Mucosa of rectum (tissue), 2 donors: ENCODE measurements around the gene ARV1.

Source experiments
- H3K27ac ChIP-seq, 2 donors: one replicate each; pipeline ENCODE4 v1.7.0; 2013; ENCODE audit warnings: inconsistent platforms in 2 of 2, low read depth in 2 of 2, low read length in 2 of 2
- H3K27me3 ChIP-seq, 2 donors: one replicate each; pipeline ENCODE4 v1.7.0; 2013; ENCODE audit warnings: low read length in 2 of 2; ENCODE audit not compliant: control insufficient read depth in 2 of 2, insufficient read depth in 2 of 2
- H3K36me3 ChIP-seq, 2 donors: one replicate each; pipeline ENCODE4 v1.7.0; 2013; ENCODE audit warnings: low read length in 2 of 2; ENCODE audit not compliant: control insufficient read depth in 2 of 2, insufficient read depth in 2 of 2
- H3K4me1 ChIP-seq, 2 donors: one replicate each; pipeline ENCODE4 v1.7.0; 2013; ENCODE audit warnings: low read length in 2 of 2, mild to moderate bottlenecking in 1 of 2; ENCODE audit not compliant: control insufficient read depth in 2 of 2, insufficient read depth in 2 of 2
- H3K4me3 ChIP-seq, 2 donors: one replicate each; pipeline ENCODE4 v1.7.0; 2013; ENCODE audit warnings: low read length in 2 of 2
- H3K9ac ChIP-seq, 2 donors: one replicate each; pipeline ENCODE4 v1.7.0; 2013; ENCODE audit warnings: low read length in 2 of 2, low read depth in 1 of 2, mild to moderate bottlenecking in 1 of 2
- H3K9me3 ChIP-seq, 2 donors: one replicate each; pipeline ENCODE4 v1.7.0; 2013; ENCODE audit warnings: low read length in 2 of 2; ENCODE audit not compliant: control insufficient read depth in 2 of 2
- donor health status: healthy.
- donor health status: Normal muscosa, but diverticular disease.

Gene ARV1

DNA sequence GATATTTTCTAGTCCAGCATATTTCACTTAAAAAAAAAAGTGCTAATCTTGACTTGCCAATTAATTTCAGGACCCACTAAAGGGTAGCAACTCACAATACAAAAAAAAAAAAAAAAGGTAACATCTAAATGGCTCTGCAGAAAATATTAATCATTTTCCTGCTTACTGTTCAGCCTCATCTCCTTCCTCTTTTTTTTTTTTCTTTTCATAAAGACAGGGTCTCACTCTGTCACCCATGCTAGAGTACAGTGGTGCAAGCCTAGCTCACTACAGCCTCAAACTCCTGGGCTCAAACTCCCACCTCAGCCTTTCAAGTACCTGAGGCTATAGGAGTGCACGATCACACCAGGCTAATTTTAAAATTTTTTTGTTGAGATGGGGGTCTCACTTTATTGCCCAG lies 30.6 kb upstream of the ARV1 start:
- H3K27ac ChIP-seq = no peak overlapping the region
- H3K36me3 ChIP-seq = peaks cover 12 to 15% of the 10 kb centered on the region in 2 donors
- no peaks in the 10 kb centered on the region for H3K27me3 ChIP-seq
- H3K9ac ChIP-seq = no peak overlapping the region
- no peaks in the 10 kb centered on the region for H3K4me1 ChIP-seq
- no peaks in the 10 kb centered on the region for H3K9me3 ChIP-seq
- H3K4me3 ChIP-seq = no peak overlapping the region

DNA sequence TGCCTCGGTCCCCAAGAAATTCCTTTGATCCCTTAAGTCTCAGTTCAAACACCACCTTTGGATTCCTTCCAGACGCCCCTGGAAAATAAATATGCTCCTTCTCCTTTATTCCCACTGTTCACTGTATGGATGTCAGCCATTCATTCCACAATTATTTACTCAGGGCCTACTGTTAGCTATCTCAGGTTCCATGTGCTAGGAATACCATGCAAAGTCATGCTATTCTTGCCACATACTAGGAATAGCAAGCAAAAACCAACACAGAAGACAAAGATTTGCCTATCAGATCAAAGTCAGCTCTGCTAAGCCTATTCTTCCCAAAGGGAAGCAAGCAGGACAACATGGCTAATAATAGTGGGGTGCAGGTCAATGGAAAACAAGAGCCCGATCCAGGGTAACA lies 30.0 kb upstream of the ARV1 start:
- Histone ChIP-seq H3K36me3 (peaks cover 11 to 19% of the 10 kb centered on the region in 2 donors), H3K9me3 (no peaks in the 10 kb centered on the region), H3K27ac (no peak overlapping the region), H3K4me3 (no peak overlapping the region), H3K9ac (no peak overlapping the region), H3K4me1 (no peaks in the 10 kb centered on the region), H3K27me3 (no peaks in the 10 kb centered on the region)

DNA sequence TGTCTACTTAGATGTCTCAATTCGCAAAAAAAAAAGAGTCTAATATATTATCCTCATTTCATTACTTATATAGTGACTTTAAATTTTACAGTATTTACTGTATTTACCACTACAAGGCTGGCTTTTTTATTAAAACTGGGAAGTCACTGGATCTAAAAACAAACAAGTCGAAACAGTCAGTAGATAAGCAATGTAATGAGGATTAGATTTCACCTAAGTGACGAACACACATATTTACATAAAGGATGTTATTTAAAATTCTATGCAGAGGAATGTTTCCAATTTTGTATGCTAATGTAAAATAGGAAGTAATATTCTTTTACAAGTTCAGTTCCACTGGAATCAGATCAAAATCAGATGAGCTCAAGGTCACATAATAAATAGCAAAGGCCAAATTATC lies 28.5 kb upstream of the ARV1 start:
- peaks cover 9 to 10% of the 10 kb centered on the region in 2 donors for H3K36me3 ChIP-seq
- no peaks in the 10 kb centered on the region for H3K4me1 ChIP-seq
- no peaks in the 10 kb centered on the region for H3K9me3 ChIP-seq
- no peaks in the 10 kb centered on the region for H3K27me3 ChIP-seq
- no peak overlapping the region for H3K9ac ChIP-seq
- H3K4me3 ChIP-seq = no peak overlapping the region
- no peak overlapping the region for H3K27ac ChIP-seq

DNA sequence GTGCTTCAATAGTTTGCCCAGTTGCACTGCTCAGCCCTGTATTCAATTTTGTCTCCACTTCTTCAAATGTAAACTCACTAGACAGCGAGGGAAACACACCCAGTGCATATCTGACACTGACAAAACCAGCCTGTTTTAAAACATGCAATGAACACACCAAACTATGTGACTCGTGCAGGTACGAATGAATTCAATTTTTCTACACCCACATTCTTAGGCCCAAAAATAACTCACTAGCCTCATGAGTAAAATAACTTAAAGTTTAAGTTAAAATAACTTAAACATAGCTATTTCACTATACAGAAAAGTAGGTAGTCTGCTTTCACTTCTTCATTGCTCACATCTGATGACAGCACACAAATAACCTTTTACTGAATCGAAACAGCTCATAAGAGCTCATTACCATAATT lies 21.3 kb upstream of the ARV1 start:
- no peaks in the 10 kb centered on the region for H3K9me3 ChIP-seq
- peaks cover 6 to 21% of the 10 kb centered on the region in 2 donors for H3K4me1 ChIP-seq
- peaks cover 13 to 15% of the 10 kb centered on the region in 2 donors for H3K36me3 ChIP-seq
- peak overlapping the region; percentile 19 to 69 for H3K27ac ChIP-seq
- peak overlapping the region in 1 of 2 donors; percentile 7 for H3K9ac ChIP-seq
- H3K4me3 ChIP-seq = no peak overlapping the region
- no peaks in the 10 kb centered on the region for H3K27me3 ChIP-seq

DNA sequence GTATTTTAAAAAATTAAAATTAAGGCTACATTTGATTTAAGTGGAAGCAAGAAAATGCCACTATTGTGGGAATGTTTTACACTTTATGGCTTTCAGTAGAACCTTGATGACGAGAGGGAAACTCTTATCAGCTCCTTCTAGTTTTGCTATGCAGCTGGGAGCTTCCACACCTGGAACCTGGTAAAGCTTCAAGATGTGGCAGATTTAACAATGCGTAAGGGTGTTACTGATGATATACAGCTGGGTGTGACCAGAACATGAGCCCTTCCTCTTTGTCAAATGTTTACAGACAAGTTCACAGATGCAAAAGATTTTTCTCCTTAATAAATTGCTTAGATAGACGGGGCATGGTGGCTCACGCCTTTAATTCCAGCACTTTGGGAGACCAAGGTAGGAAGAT lies 20.5 kb upstream of the ARV1 start:
- Histone ChIP-seq H3K4me1 (peaks cover 6 to 21% of the 10 kb centered on the region in 2 donors), H3K27me3 (no peaks in the 10 kb centered on the region), H3K9me3 (no peaks in the 10 kb centered on the region), H3K9ac (no peak overlapping the region), H3K4me3 (no peak overlapping the region), H3K36me3 (peaks cover 13 to 15% of the 10 kb centered on the region in 2 donors), H3K27ac (peak overlapping the region; percentile 44 to 78)

DNA sequence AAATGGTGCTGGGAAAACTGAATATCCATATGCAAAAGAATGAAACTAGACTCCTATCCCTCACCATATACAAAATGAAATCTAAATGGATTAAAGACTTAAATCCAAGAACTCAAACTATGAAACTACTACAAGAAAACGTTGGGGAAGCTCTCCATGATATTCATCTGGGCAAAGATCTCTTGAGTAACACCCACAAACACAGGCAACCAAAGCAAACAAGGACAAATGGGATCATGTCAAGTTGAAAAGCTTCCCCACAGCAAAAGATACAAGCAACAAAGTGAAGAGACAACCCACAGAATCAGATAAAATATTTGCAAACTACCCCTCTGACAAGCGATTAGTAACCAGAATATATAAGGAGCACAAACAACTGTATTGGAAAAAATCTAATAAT lies 14.0 kb upstream of the ARV1 start:
- peaks cover 0 to under 1% of the 10 kb centered on the region in 2 donors for H3K36me3 ChIP-seq
- H3K27ac ChIP-seq = no peak overlapping the region
- no peaks in the 10 kb centered on the region for H3K27me3 ChIP-seq
- peaks cover 0 to 13% of the 10 kb centered on the region in 2 donors for H3K4me1 ChIP-seq
- no peaks in the 10 kb centered on the region for H3K9me3 ChIP-seq
- H3K9ac ChIP-seq = no peak overlapping the region
- H3K4me3 ChIP-seq = no peak overlapping the region

DNA sequence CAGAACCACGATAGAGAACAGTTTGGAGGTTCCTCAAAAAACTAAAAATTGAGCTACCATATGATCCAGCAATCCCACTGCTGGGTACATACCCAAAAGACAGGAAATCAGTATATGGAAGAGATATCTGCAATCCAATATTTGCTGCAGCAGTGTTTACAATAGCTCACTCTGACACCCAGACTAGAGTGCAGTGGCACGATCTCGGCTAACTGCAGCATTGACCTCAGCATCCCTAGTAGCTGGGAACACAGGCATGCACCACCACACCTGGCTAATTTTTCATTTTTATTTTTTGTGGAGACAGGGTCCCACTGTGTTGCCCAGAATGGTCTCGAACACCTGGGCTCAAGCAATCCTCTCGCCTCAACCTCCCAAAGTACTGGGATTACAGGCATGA lies 13.4 kb upstream of the ARV1 start:
- H3K4me3 ChIP-seq = no peak overlapping the region
- no peaks in the 10 kb centered on the region for H3K27me3 ChIP-seq
- peaks cover 0 to 12% of the 10 kb centered on the region in 2 donors for H3K4me1 ChIP-seq
- H3K27ac ChIP-seq = no peak overlapping the region
- H3K36me3 ChIP-seq = no peaks in the 10 kb centered on the region
- no peaks in the 10 kb centered on the region for H3K9me3 ChIP-seq
- H3K9ac ChIP-seq = no peak overlapping the region

DNA sequence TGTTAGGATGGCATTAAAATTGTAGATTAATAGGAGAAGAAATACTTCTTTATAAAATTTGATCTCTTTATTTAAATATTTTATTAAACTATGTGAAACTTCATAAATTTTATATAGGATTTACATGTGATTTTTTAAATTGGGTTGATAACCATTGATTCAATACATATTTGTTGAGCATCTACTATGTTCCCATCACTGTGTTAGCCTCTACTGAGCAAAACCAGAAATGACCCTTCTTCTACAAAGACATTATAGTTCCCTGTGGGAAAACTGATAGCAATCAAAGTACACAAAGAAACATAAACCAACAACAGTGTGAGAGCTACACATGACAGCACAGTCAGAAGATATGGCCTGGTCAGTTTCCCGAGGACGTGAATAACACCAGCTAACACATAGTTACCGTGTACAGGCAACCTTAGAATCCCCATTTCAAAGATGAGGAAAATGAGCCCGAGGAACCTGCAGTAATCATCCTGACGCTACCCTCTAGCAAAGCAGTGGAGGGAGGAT lies 12.5 kb upstream of the ARV1 start:
- no peak overlapping the region for H3K27ac ChIP-seq
- no peak overlapping the region for H3K4me3 ChIP-seq
- no peaks in the 10 kb centered on the region for H3K27me3 ChIP-seq
- H3K4me1 ChIP-seq = peaks cover 0 to 12% of the 10 kb centered on the region in 2 donors
- H3K36me3 ChIP-seq = no peaks in the 10 kb centered on the region
- no peaks in the 10 kb centered on the region for H3K9me3 ChIP-seq
- no peak overlapping the region for H3K9ac ChIP-seq

DNA sequence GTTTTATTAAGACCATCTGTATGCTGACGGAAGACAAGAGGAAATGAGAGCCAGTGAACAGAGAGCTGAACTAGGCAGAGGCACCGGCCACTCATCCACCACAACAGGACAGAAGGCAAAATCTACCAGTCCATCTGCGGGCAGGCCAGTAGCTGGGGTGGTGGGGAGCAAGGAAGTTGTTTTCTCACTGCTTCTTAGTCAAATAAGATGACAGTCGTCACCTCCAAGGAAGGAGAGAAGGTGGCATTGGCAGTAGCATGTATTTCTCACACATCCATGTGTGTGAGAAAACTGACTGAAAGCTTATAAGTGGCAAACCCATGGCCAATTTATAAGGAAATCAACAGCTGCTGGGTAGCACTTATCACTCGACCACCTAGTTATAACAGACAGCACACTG lies 8.5 kb upstream of the ARV1 start:
- no peaks in the 10 kb centered on the region for H3K9me3 ChIP-seq
- no peak overlapping the region for H3K4me3 ChIP-seq
- no peak overlapping the region for H3K9ac ChIP-seq
- H3K36me3 ChIP-seq = no peaks in the 10 kb centered on the region
- H3K27ac ChIP-seq = no peak overlapping the region
- H3K4me1 ChIP-seq = peaks cover 0 to 23% of the 10 kb centered on the region in 2 donors
- H3K27me3 ChIP-seq = no peaks in the 10 kb centered on the region

DNA sequence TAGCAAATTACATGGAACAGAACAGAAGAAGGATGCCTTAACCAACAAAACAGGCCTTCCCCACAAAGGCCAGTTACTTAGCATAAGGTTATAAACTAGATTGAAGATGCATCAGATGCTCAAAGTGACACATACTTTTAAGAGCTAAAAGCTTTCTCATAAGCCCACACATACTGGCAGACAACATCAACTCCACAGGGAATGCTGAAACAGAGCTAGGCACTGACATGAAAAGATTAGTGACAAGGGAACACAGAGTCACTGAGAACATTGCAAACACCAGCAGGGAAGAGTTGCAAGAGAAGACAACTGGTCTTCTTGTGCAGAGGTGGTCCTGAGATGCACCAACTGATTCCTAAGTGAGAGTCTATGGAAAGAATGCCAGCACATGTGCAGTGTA lies 7.1 kb upstream of the ARV1 start:
- Histone ChIP-seq H3K36me3 (peaks cover 6 to 8% of the 10 kb centered on the region in 2 donors), H3K9me3 (no peaks in the 10 kb centered on the region), H3K27ac (no peak overlapping the region), H3K27me3 (no peaks in the 10 kb centered on the region), H3K4me1 (peaks cover 2 to 20% of the 10 kb centered on the region in 2 donors), H3K9ac (no peak overlapping the region), H3K4me3 (no peak overlapping the region)

DNA sequence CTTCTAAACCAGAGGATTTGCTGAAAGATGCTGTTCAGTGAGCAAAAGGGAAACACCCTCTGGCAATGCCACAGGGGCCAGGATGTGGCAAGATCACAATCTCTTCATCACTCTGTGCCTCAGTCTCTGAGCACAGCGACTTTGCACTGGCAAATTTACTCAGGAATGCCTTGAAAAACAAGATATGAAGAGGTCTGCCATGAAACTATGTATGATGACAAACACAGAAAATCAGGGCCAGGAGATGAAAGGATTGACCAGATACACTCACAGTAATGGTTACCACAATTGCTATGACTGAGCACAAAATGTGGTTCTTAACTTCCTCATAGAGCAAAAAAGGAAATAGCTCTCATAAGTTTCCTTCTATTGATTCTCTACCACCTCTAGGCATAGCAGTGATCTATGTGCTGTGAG lies 6.0 kb upstream of the ARV1 start:
- peak overlapping the region in 1 of 2 donors; percentile 5 for H3K27ac ChIP-seq

More for the DNA sequence above, 6.0 kb upstream of the ARV1 start:
- Histone ChIP-seq H3K4me3 (no peak overlapping the region), H3K27me3 (no peaks in the 10 kb centered on the region), H3K4me1 (peaks cover 11 to 29% of the 10 kb centered on the region in 2 donors), H3K9ac (no peak overlapping the region), H3K36me3 (peaks cover 6 to 8% of the 10 kb centered on the region in 2 donors), H3K9me3 (no peaks in the 10 kb centered on the region)
